A549 (cell line): ENCODE results near the gene IQCN. TPM values are rescaled to one million over a fixed set of nuclear protein-coding genes. Genes with fewer than 3 reads are reported as not detected.

Source experiments
- ATAC-seq, 2 experiments: fragments of 200-7000 bp in 1 of 2; fragments of >200 bp in 1 of 2; cut with Nextera tagmentation in 1 of 2; cut with Tn5 transposase in 1 of 2; 3 replicates each; pipeline versions ENCODE4 v1.8.0 to v1.9.1; 2018 to 2020; ENCODE audit warnings: mild to moderate bottlenecking in 1 of 2, moderate library complexity in 1 of 2
- CTCF ChIA-PET: fragments of 300-600 bp; sonication (Branson Sonifier 250); formaldehyde crosslinking; extraction: SDS; loops from one replicate; lab custom pipeline; 2021; ENCODE audit warnings: antibody characterized with exemption, inconsistent platforms; lab: Yijun Ruan, JAX
- POLR2A ChIA-PET: fragments of 350-600 bp; formaldehyde crosslinking; extraction: SDS; loops from one replicate; lab custom pipeline; 2021; ENCODE audit warnings: antibody characterized with exemption, inconsistent platforms; lab: Yijun Ruan, JAX
- DNase-seq, 2 experiments: peaks; one replicate each; pipeline versions ENCODE4 v3.0.0 to v3.0.0-alpha.2; 2011 to 2016; ENCODE audit warnings: low read depth in 1 of 2, low spot score in 1 of 2
- FAIRE-seq: peaks from 2 replicates; lab custom pipeline; 2011; peaks lifted over from hg19 to GRCh38; lab: Jason Lieb, UNC
- H3K27ac ChIP-seq, 2 experiments: fragments of >200 bp; sonication (Bioruptor Twin); formaldehyde crosslinking; 3 replicates each; pipeline ENCODE4 v1.5.1; 2016 to 2017
- H3K4me1 ChIP-seq: fragments of >200 bp; sonication (Bioruptor Twin); formaldehyde crosslinking; 3 replicates; pipeline ENCODE4 v1.6.1; 2016
- H3K4me2 ChIP-seq: fragments of >200 bp; sonication (Bioruptor Twin); formaldehyde crosslinking; 3 replicates; pipeline ENCODE4 v1.6.1; 2016
- H3K4me3 ChIP-seq: fragments of >200 bp; sonication (Bioruptor Twin); formaldehyde crosslinking; 3 replicates; pipeline ENCODE4 v1.5.1; 2016
- H3K9me3 ChIP-seq: fragments of >200 bp; sonication (Bioruptor Twin); formaldehyde crosslinking; 3 replicates; pipeline ENCODE4 v1.6.1; 2016
- BHLHE40 ChIP-seq: IDR thresholded peaks from 2 replicates; pipeline ENCODE4 v1.6.1; 2012; ENCODE audit warnings: low read depth, low read length, inconsistent platforms
- CBX2 ChIP-seq: fragments of 200-600 bp; sonication (generic); IDR thresholded peaks from 2 replicates; pipeline ENCODE4 v1.6.1; 2016; ENCODE audit warnings: low read depth, mild to moderate bottlenecking, borderline replicate concordance
- CBX8 ChIP-seq: fragments of 200-600 bp; sonication (generic); IDR thresholded peaks from 2 replicates; pipeline ENCODE4 v1.6.1; 2016
- CEBPB ChIP-seq, 2 experiments: fragments of >200 bp in 1 of 2; sonication (Bioruptor Twin) in 1 of 2; formaldehyde crosslinking in 1 of 2; IDR thresholded peaks; 2 replicates each; pipeline ENCODE4 v1.6.1; 2012 to 2016
- CHD2 ChIP-seq: fragments of 150-350 bp; IDR thresholded peaks from 2 replicates; pipeline ENCODE4 v1.6.1; 2014; ENCODE audit warnings: low read length; ENCODE audit not compliant: partially characterized antibody
- CHD4 ChIP-seq: fragments of 200-600 bp; sonication (generic); IDR thresholded peaks from 2 replicates; pipeline ENCODE4 v1.6.1; 2016; ENCODE audit warnings: antibody characterized with exemption, mild to moderate bottlenecking, borderline replicate concordance
- CTCF ChIP-seq: fragments of >200 bp; sonication (Bioruptor Twin); formaldehyde crosslinking; IDR thresholded peaks from 3 replicates; pipeline ENCODE4 v1.5.1; 2016
- EHMT2 ChIP-seq: fragments of 200-600 bp; sonication (generic); IDR thresholded peaks from 2 replicates; pipeline ENCODE4 v1.6.1; 2016; ENCODE audit warnings: antibody characterized with exemption, low read depth, mild to moderate bottlenecking, moderate library complexity
- EP300 ChIP-seq, 2 experiments: fragments of >200 bp; sonication (Bioruptor Twin); formaldehyde crosslinking; IDR thresholded peaks; 2 replicates in 1 of 2; 3 replicates in 1 of 2; pipeline ENCODE4 v1.6.1; 2016 to 2017
- FOSL2 ChIP-seq, 2 experiments: fragments of 450-650 bp in 1 of 2; fragments of >200 bp in 1 of 2; sonication (Bioruptor Twin) in 1 of 2; formaldehyde crosslinking; IDR thresholded peaks; 2 replicates each; pipeline versions ENCODE4 v1.5.0 to v1.6.1; 2016 to 2020; ENCODE audit warnings: mild to moderate bottlenecking in 1 of 2, moderate library complexity in 1 of 2
- FOXS1 ChIP-seq: fragments of 250-450 bp; sonication (Bioruptor Pico); IDR thresholded peaks from 2 replicates; pipeline ENCODE4 v1.5.0; 2020; ENCODE audit warnings: mild to moderate bottlenecking, moderate library complexity
- GATA3 ChIP-seq: IDR thresholded peaks from 2 replicates; pipeline ENCODE4 v1.6.1; 2012; ENCODE audit warnings: borderline replicate concordance
- HEYL ChIP-seq: fragments of 250-450 bp; sonication (Bioruptor Pico); IDR thresholded peaks from 2 replicates; pipeline ENCODE4 v1.8.0; 2021; ENCODE audit warnings: mild to moderate bottlenecking, moderate library complexity
- HOXA7 ChIP-seq: fragments of 250-450 bp; sonication (Bioruptor Pico); IDR thresholded peaks from 2 replicates; pipeline ENCODE4 v1.5.0; 2020; ENCODE audit warnings: mild to moderate bottlenecking, moderate library complexity
- JUN ChIP-seq, 2 experiments: fragments of >200 bp; sonication (Bioruptor Twin); formaldehyde crosslinking; IDR thresholded peaks; 2 replicates in 1 of 2; 3 replicates in 1 of 2; pipeline ENCODE4 v1.6.1; 2016 to 2017
- MAZ ChIP-seq: fragments of 150-350 bp; IDR thresholded peaks from 2 replicates; pipeline ENCODE4 v1.6.1; 2014; ENCODE audit warnings: antibody characterized with exemption, low read depth, low read length, borderline replicate concordance
- NFE2L2 ChIP-seq: fragments of 150-350 bp; conservative IDR thresholded peaks from 2 replicates; pipeline ENCODE4 v1.6.1; 2014; ENCODE audit warnings: low read length
- PBX3 ChIP-seq: IDR thresholded peaks from 2 replicates; pipeline ENCODE4 v1.6.1; 2012
- PHF8 ChIP-seq: fragments of 200-600 bp; sonication (generic); IDR thresholded peaks from 2 replicates; pipeline ENCODE4 v1.6.1; 2016; ENCODE audit warnings: low read depth, mild to moderate bottlenecking, antibody characterized with exemption, moderate library complexity, borderline replicate concordance
- POLR2AphosphoS2 ChIP-seq: conservative IDR thresholded peaks from 2 replicates; pipeline ENCODE4 v1.6.1; 2012; ENCODE audit warnings: low read length, improper control_type of control experiment, inconsistent platforms
- RCOR1 ChIP-seq: fragments of 150-350 bp; IDR thresholded peaks from 2 replicates; pipeline ENCODE4 v1.6.1; 2014; ENCODE audit warnings: antibody characterized with exemption, low read length, low read depth
- RFX5 ChIP-seq: fragments of 450-650 bp; IDR thresholded peaks from 2 replicates; pipeline ENCODE4 v1.7.1; 2014; ENCODE audit warnings: antibody characterized with exemption, mild to moderate bottlenecking, moderate library complexity
- RNF2 ChIP-seq: fragments of 200-600 bp; sonication (generic); IDR thresholded peaks from 2 replicates; pipeline ENCODE4 v1.6.1; 2016; ENCODE audit warnings: low read depth, mild to moderate bottlenecking, antibody characterized with exemption, moderate library complexity, borderline replicate concordance
- SMC3 ChIP-seq: fragments of >200 bp; sonication (Bioruptor Twin); formaldehyde crosslinking; IDR thresholded peaks from 3 replicates; pipeline ENCODE4 v1.6.1; 2018; ENCODE audit warnings: inconsistent platforms
- TFCP2L1 ChIP-seq: fragments of 250-450 bp; sonication (Bioruptor Pico); IDR thresholded peaks from 2 replicates; pipeline ENCODE4 v1.5.0; 2021; ENCODE audit warnings: mild to moderate bottlenecking
- USF2 ChIP-seq: fragments of 450-650 bp; IDR thresholded peaks from 2 replicates; pipeline ENCODE4 v1.6.1; 2014; ENCODE audit warnings: antibody characterized with exemption
- ZNF302 ChIP-seq: fragments of 250-450 bp; sonication (Bioruptor Pico); IDR thresholded peaks from 2 replicates; pipeline ENCODE4 v1.9.0; 2021; ENCODE audit warnings: inconsistent platforms, mild to moderate bottlenecking, moderate library complexity
- ZSCAN20 ChIP-seq: fragments of 250-450 bp; sonication (Bioruptor Pico); IDR thresholded peaks from 2 replicates; pipeline ENCODE4 v1.8.0; 2022; ENCODE audit warnings: mild to moderate bottlenecking, moderate library complexity
- WGBS: methylation state at CpG from one replicate; pipeline ENCODE4 v1.1.6; 2017; ENCODE audit errors: missing lambda C conversion rate; 5-methylcytosine and 5-hydroxymethylcytosine counted together
- polyA plus RNA-seq, 4 experiments: library from polyadenylated mRNA; depleted of rRNA in 3 of 4; stranded (reverse); fragments of >200 nt; fragmentation: RNase III in 1 of 4; extraction: RNeasy Plus Mini Kit Qiagen cat#74134 plus additional on column Dnase treatment in 1 of 4; gene quantifications; 2 replicates in 3 of 4; 3 replicates in 1 of 4; pipeline ENCODE4 v1.2.3, GENCODE V29; 2011 to 2017
- TF ChIP-seq, protein P1 (sequence below): fragments of >200 bp; sonication (Bioruptor Twin); formaldehyde crosslinking; IDR thresholded peaks from 3 replicates; pipeline ENCODE4 v1.6.1; 2016
- TF ChIP-seq, protein P2 (sequence below): IDR thresholded peaks from 2 replicates; pipeline ENCODE4 v1.6.1; 2012; ENCODE audit warnings: low read depth, borderline replicate concordance

IQCN gene
- polyA plus RNA-seq, 2 of the 4 experiments (the other 2 are of a cell fraction): 0.34 to 0.50 TPM

- FAIRE-seq (no peak), ATAC-seq (no peak), DNase-seq (no peak)
- Histone ChIP-seq H3K27ac (no peak overlapping the region), H3K4me2 (no peak overlapping the region), H3K4me1 (no peaks in the 10 kb centered on the region), H3K4me3 (no peak overlapping the region), H3K9me3 (no peaks in the 10 kb centered on the region)
- ChIA-PET POLR2A (no interaction called here), CTCF (interaction anchor here (1.2 to 4.3 kb wide), 3 partner anchors 10 to 11 kb away, joined by 4 to 41 read pairs (median 7); no protein-coding TSS in a partner anchor)
- TF ChIP-seq PHF8: no peak
- TF ChIP-seq MAZ: no peak
- no peak for TF ChIP-seq FOSL2 (IDR thresholded peaks at IDR 0.05)
- TF ChIP-seq FOSL2 (CRISPR knock-in tag; IDR thresholded peaks at IDR 0.05): no peak
- no peak for TF ChIP-seq NFE2L2
- no peak for TF ChIP-seq EP300 (IDR thresholded peaks at IDR 0.05)
- no peak for TF ChIP-seq ZNF302
- TF ChIP-seq CTCF: no peak
- TF ChIP-seq, protein P1, sequence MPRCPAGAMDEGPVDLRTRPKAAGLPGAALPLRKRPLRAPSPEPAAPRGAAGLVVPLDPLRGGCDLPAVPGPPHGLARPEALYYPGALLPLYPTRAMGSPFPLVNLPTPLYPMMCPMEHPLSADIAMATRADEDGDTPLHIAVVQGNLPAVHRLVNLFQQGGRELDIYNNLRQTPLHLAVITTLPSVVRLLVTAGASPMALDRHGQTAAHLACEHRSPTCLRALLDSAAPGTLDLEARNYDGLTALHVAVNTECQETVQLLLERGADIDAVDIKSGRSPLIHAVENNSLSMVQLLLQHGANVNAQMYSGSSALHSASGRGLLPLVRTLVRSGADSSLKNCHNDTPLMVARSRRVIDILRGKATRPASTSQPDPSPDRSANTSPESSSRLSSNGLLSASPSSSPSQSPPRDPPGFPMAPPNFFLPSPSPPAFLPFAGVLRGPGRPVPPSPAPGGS: no peak
- TF ChIP-seq CHD4: no peak
- TF ChIP-seq HEYL (CRISPR knock-in tag): no peak
- no peak for TF ChIP-seq FOXS1 (CRISPR knock-in tag)
- TF ChIP-seq PBX3: no peak
- TF ChIP-seq RFX5: no peak
- TF ChIP-seq, protein P2, sequence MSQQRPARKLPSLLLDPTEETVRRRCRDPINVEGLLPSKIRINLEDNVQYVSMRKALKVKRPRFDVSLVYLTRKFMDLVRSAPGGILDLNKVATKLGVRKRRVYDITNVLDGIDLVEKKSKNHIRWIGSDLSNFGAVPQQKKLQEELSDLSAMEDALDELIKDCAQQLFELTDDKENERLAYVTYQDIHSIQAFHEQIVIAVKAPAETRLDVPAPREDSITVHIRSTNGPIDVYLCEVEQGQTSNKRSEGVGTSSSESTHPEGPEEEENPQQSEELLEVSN: no peak
- no peak for TF ChIP-seq USF2
- no CpG with 5 or more reads among the region's 2 CpGs for WGBS
These were observed 12.8 kb downstream of the IQCN start for GRCh38 chr19:18261474-18261873.

DNA sequence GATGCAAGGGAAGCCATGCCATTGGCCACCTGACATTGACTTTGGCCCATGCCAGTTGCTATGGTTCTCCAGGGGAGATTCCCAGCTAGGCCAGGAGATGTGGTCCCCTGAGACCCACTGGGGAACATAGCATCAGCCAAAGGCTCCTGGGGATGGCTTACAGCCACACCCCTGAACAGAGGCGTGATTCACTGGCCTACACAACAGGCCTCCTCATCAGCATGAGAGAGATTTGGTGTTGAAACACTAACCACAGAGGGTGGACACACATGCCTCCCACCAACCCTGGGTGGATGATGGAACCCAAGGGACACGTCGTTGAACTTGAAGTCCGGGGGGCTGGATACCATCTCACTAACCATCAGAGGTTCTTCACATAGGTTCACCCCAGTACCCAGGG, 14.4 kb downstream of the IQCN start:
- H3K4me3 ChIP-seq: no peak overlapping the region
- H3K27ac ChIP-seq: no peak overlapping the region
- ChIA-PET POLR2A (no interaction called here), CTCF (interaction anchor here (1.2 to 4.3 kb wide), 2 partner anchors 8 to 147 kb away, joined by 3 to 41 read pairs; no protein-coding TSS in a partner anchor)
- no peak overlapping the region for H3K4me2 ChIP-seq
- TF ChIP-seq RCOR1 (no peak), RNF2 (no peak), POLR2AphosphoS2 (no peak), MAZ (no peak), EHMT2 (no peak), TFCP2L1 (CRISPR knock-in tag) (no peak), CBX8 (no peak), JUN (IDR thresholded peaks at IDR 0.05) (no peak), CEBPB (IDR thresholded peaks at IDR 0.05) (no peak), BHLHE40 (no peak), CBX2 (no peak), SMC3 (no peak), NFE2L2 (no peak), FOSL2 (IDR thresholded peaks at IDR 0.05) (no peak), FOSL2 (CRISPR knock-in tag; IDR thresholded peaks at IDR 0.05) (no peak), HOXA7 (CRISPR knock-in tag) (no peak), GATA3 (no peak), ZSCAN20 (CRISPR knock-in tag) (no peak), CHD2 (no peak)
- TF ChIP-seq, protein P1: no peak
- FAIRE-seq: no peak
- DNase-seq: no peak
- H3K9me3 ChIP-seq: no peaks in the 10 kb centered on the region
- no peaks in the 10 kb centered on the region for H3K4me1 ChIP-seq
- no peak for ATAC-seq
- WGBS: 72% methylated on average over 3 of the region's 4 CpGs
